HCT116 (cell line): ENCODE results near the gene C12orf43. TPM values are rescaled to one million over a fixed set of nuclear protein-coding genes. Genes with fewer than 3 reads are reported as not detected.
A peak's percentile ranks its signal among the peaks of the same experiment; 100 is the strongest.

Source experiments
- ATAC-seq: fragments of 200-7000 bp; cut with Tn5 transposase; 2 replicates; pipeline ENCODE4 v1.9.1; 2020; ENCODE audit warnings: mild to moderate bottlenecking, moderate library complexity
- BruUV-seq: library from RNA; stranded (reverse); fragments of 400-500 nt; replicated peaks from 2 replicates; lab custom pipeline; 2021; lab: Mats Ljungman, UMichigan
- CTCF ChIA-PET: fragments of 300-600 bp; sonication (Branson Sonifier 250); formaldehyde crosslinking; loops from one replicate; lab custom pipeline; 2021; ENCODE audit warnings: antibody characterized with exemption; lab: Charles Lee
- POLR2A ChIA-PET: fragments of 300-600, 350-600 bp; sonication (Branson Sonifier 250); formaldehyde crosslinking; loops from one replicate; lab custom pipeline; 2021; ENCODE audit warnings: antibody characterized with exemption; lab: Charles Lee
- RAD21 ChIA-PET, 2 experiments: fragments of 300-600 bp; sonication (Branson Sonifier 250); formaldehyde crosslinking; loops; one replicate each; lab custom pipeline; 2023; ENCODE audit warnings: low total read pairs in 2 of 2; ENCODE audit not compliant: uncharacterized antibody in 2 of 2, unreplicated experiment in 2 of 2, low non-redundant PET in 1 of 2; lab: Charles Lee
- DNase-seq: peaks from one replicate; pipeline ENCODE4 v3.0.0-alpha.2; 2010; ENCODE audit warnings: low read depth, low spot score
- H2AFZ ChIP-seq: fragments of 200-600 bp; shearing (Covaris generic), sonication (generic); 2 replicates; pipeline ENCODE4 v1.6.1; 2017; ENCODE audit warnings: low read depth, mixed run types, mixed read lengths, antibody characterized with exemption, low read length; ENCODE audit not compliant: poor library complexity, severe bottlenecking
- H3K27ac ChIP-seq: 2 replicates; pipeline ENCODE4 v1.5.1; 2012; ENCODE audit warnings: low read depth, low read length
- H3K27me3 ChIP-seq: fragments of 200-600 bp; sonication (generic); 2 replicates; pipeline ENCODE4 v1.6.1; 2016; ENCODE audit warnings: mixed run types, low read length, mixed read lengths; ENCODE audit not compliant: insufficient read depth
- H3K36me3 ChIP-seq, 2 experiments: fragments of 200-500 bp in 1 of 2; fragments of 200-600 bp in 1 of 2; sonication (Bioruptor generic) in 1 of 2; sonication (generic) in 1 of 2; 2 replicates each; pipeline versions ENCODE4 v1.5.1 to v1.6.1; 2014 to 2016; ENCODE audit warnings: low read length in 2 of 2, inconsistent platforms in 1 of 2, mixed read lengths in 1 of 2, mixed run types in 1 of 2; ENCODE audit not compliant: insufficient read depth in 2 of 2, control insufficient read depth in 1 of 2
- H3K4me1 ChIP-seq, 2 experiments: fragments of 200-600 bp in 1 of 2; sonication (generic) in 1 of 2; 2 replicates each; pipeline versions ENCODE4 v1.5.1 to v1.6.1; 2012 to 2017; ENCODE audit warnings: low read length in 2 of 2, inconsistent platforms in 1 of 2, mild to moderate bottlenecking in 1 of 2, mixed read lengths in 1 of 2, mixed run types in 1 of 2, moderate library complexity in 1 of 2; ENCODE audit not compliant: insufficient read depth in 2 of 2, control insufficient read depth in 1 of 2
- H3K4me2 ChIP-seq: fragments of 200-600 bp; sonication (generic); 2 replicates; pipeline ENCODE4 v1.6.1; 2017; ENCODE audit warnings: mixed run types, low read length, mixed read lengths
- H3K4me3 ChIP-seq, 2 experiments: fragments of 200-600 bp in 1 of 2; sonication (generic) in 1 of 2; replicated peaks in 1 of 2; 2 replicates each; pipeline ENCODE4 v1.5.1; 2011 to 2016; ENCODE audit warnings: low read length in 2 of 2, control low read depth in 1 of 2, low read depth in 1 of 2, mild to moderate bottlenecking in 1 of 2, mixed read lengths in 1 of 2, mixed run types in 1 of 2
- H3K79me2 ChIP-seq: fragments of 200-600 bp; sonication (generic); 2 replicates; pipeline ENCODE4 v1.6.1; 2017; ENCODE audit warnings: mild to moderate bottlenecking, mixed run types, low read length, moderate library complexity, mixed read lengths; ENCODE audit not compliant: insufficient read depth
- H3K9ac ChIP-seq: fragments of 200-600 bp; sonication (generic); 2 replicates; pipeline ENCODE4 v1.6.1; 2016; ENCODE audit warnings: low read length, mixed read lengths
- H3K9me2 ChIP-seq: fragments of 200-600 bp; sonication (generic), shearing (Covaris generic); 2 replicates; pipeline ENCODE4 v1.6.1; 2017; ENCODE audit warnings: mixed run types, mild to moderate bottlenecking, moderate library complexity; ENCODE audit not compliant: insufficient read depth
- H3K9me3 ChIP-seq, 2 experiments: fragments of 200-500 bp in 1 of 2; fragments of 200-600 bp in 1 of 2; sonication (Bioruptor generic) in 1 of 2; sonication (generic) in 1 of 2; 2 replicates each; pipeline ENCODE4 v1.6.1; 2014 to 2017; ENCODE audit warnings: low read length in 2 of 2, mixed read lengths in 2 of 2, inconsistent platforms in 1 of 2, low read depth in 1 of 2, mild to moderate bottlenecking in 1 of 2, mixed run types in 1 of 2, moderate library complexity in 1 of 2; ENCODE audit not compliant: control insufficient read depth in 1 of 2, insufficient read depth in 1 of 2
- H4K20me1 ChIP-seq: fragments of 200-600 bp; sonication (generic), shearing (Covaris generic); 2 replicates; pipeline ENCODE4 v1.6.1; 2017; ENCODE audit warnings: mixed run types, mild to moderate bottlenecking, moderate library complexity; ENCODE audit not compliant: insufficient read depth
- CEBPB ChIP-seq: IDR thresholded peaks from 2 replicates; pipeline ENCODE4 v1.6.1; 2012; ENCODE audit warnings: low read depth
- EZH2phosphoT487 ChIP-seq: fragments of 200-600 bp; IDR thresholded peaks from 2 replicates; pipeline ENCODE4 v1.6.1; 2018; ENCODE audit warnings: antibody characterized with exemption, borderline replicate concordance
- JUND ChIP-seq: IDR thresholded peaks from 2 replicates; pipeline ENCODE4 v1.6.1; 2012
- POLR2A ChIP-seq: IDR thresholded peaks from 2 replicates; pipeline ENCODE4 v1.7.0; 2011; ENCODE audit warnings: borderline replicate concordance; ENCODE audit not compliant: insufficient read depth, insufficient read length; ENCODE audit errors: extremely low read depth
- POLR2AphosphoS5 ChIP-seq: IDR thresholded peaks from 2 replicates; pipeline ENCODE4 v1.6.1; 2011; ENCODE audit warnings: mild to moderate bottlenecking, low read depth, low read length, moderate library complexity
- RAD21 ChIP-seq: IDR thresholded peaks from 2 replicates; pipeline ENCODE4 v1.6.1; 2012; ENCODE audit warnings: low read depth, mild to moderate bottlenecking
- SIN3A ChIP-seq: IDR thresholded peaks from 2 replicates; pipeline ENCODE4 v1.6.1; 2012; ENCODE audit warnings: low read depth
- SP1 ChIP-seq: IDR thresholded peaks from 2 replicates; pipeline ENCODE4 v1.6.1; 2012; ENCODE audit warnings: low read depth
- SRF ChIP-seq: IDR thresholded peaks from 2 replicates; pipeline ENCODE4 v1.6.1; 2012; ENCODE audit warnings: low read depth
- TCF7L2 ChIP-seq: IDR thresholded peaks from 2 replicates; pipeline ENCODE4 v1.7.0; 2011; ENCODE audit warnings: borderline replicate concordance, inconsistent platforms; ENCODE audit not compliant: insufficient read depth, insufficient read length; ENCODE audit errors: extremely low read depth
- YY1 ChIP-seq: IDR thresholded peaks from 2 replicates; pipeline ENCODE4 v1.6.1; 2011; ENCODE audit warnings: low read length, low read depth, moderate library complexity, mild to moderate bottlenecking; ENCODE audit not compliant: insufficient replicate concordance; ENCODE audit errors: extremely low read depth
- ZFX ChIP-seq: fragments of 450-650 bp; IDR thresholded peaks from 2 replicates; pipeline ENCODE4 v1.6.1; 2017
- ZNF274 ChIP-seq: fragments of 200-500 bp; sonication (Bioruptor generic); IDR thresholded peaks from 2 replicates; pipeline ENCODE4 v1.6.1; 2014; ENCODE audit warnings: mild to moderate bottlenecking, low read depth, low read length, inconsistent platforms
- intact Hi-C: fragments of 100-400 bp; cut with micrococcal nuclease; formaldehyde crosslinking; loops from 2 replicates; pipeline ENCODE4 v1.10.0; 2022
- total RNA-seq: library from RNA; stranded (reverse); gene quantifications from one replicate; pipeline ENCODE4 v1.2.1, GENCODE V29; 2021; ENCODE audit not compliant: unreplicated experiment
- TF ChIP-seq, protein P1 (sequence below), 3 experiments: fragments of 200-600 bp in 1 of 3; sonication (generic) in 1 of 3; IDR thresholded peaks in 2 of 3; conservative IDR thresholded peaks in 1 of 3; 2 replicates each; pipeline ENCODE4 v1.5.1; 2012 to 2017; ENCODE audit warnings: low read depth in 2 of 3, low read length in 2 of 3, antibody characterized with exemption in 1 of 3, borderline replicate concordance in 1 of 3, control low read depth in 1 of 3, mild to moderate bottlenecking in 1 of 3, mixed read lengths in 1 of 3, mixed run types in 1 of 3, moderate library complexity in 1 of 3; ENCODE audit not compliant: insufficient read depth in 1 of 3
- TF ChIP-seq, protein P2 (sequence below): IDR thresholded peaks from 2 replicates; pipeline ENCODE4 v1.6.1; 2011; ENCODE audit warnings: mild to moderate bottlenecking, low read length, moderate library complexity; ENCODE audit not compliant: insufficient replicate concordance; ENCODE audit errors: extremely low read depth
- TF ChIP-seq, protein P3 (sequence below): IDR thresholded peaks from 2 replicates; pipeline ENCODE4 v1.6.1; 2012; ENCODE audit warnings: low read depth

The C12orf43 gene
- total RNA-seq, 1 experiment from 2014 or later, result 16.2 TPM

DNA sequence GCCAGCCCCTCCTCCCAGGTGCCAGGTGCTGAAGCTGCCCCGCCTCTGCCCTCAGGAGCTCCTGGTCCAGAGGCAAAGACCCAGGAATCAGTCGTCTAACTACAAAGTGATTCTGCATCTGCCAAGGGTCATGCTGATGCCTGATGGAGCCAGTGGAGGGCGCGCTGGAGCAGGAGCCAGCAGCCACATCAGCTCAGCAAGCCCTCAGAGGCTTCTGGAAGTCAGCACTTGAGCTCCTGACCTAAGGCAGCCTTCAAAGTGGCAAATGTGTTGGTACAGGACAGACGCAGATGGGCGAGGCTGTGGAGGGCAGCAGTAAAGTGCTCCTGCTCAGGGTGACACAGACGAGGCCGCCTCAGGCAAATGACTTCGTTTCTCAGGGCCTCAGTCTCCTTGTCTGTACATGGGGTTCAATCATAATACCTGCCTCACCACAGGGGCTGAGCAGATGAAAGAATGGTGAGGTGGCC lies 10.9 kb downstream of the C12orf43 start:
- Histone ChIP-seq H3K36me3 (peaks cover 23% of the 10 kb centered on the region in 2 experiments; a peak in 3 of 4 replicates), H3K4me3 (no peak overlapping the region), H3K4me2 (no peak overlapping the region), H4K20me1 (no peaks in the 10 kb centered on the region), H3K4me1 (no peaks in the 10 kb centered on the region), H3K27me3 (no peaks in the 10 kb centered on the region), H3K9me3 (no peaks in the 10 kb centered on the region), H3K79me2 (no peaks in the 10 kb centered on the region), H2AFZ (no peak overlapping the region), H3K9me2 (no peaks in the 10 kb centered on the region), H3K9ac (no peak overlapping the region), H3K27ac (no peak overlapping the region)
- ATAC-seq (peak; percentile 71), DNase-seq (peak; percentile 46)
- ChIA-PET RAD21 (no interaction called here), POLR2A (no interaction called here), CTCF (interaction anchor here (0.5 to 1.6 kb wide), 12 partner anchors 8 to 424 kb away, joined by 3 to 8 read pairs (median 3); partner anchors contain the start of gene POP5)
- intact Hi-C loops, result loop anchor here (2.0 to 10.0 kb wide), 5 partner anchors 92 to 678 kb away; partner anchors contain the start of genes CABP1 and PLA2G1B
- no TSS peak for BruUV-seq
- TF ChIP-seq SIN3A (no peak), POLR2AphosphoS5 (no peak), RAD21 (peak; percentile 67), YY1 (no peak), POLR2A (no peak), CEBPB (no peak), SRF (no peak), JUND (no peak), TCF7L2 (peak; percentile 78), SP1 (no peak), ZFX (no peak), ZNF274 (no peak), EZH2phosphoT487 (no peak)
- TF ChIP-seq, protein P1, sequence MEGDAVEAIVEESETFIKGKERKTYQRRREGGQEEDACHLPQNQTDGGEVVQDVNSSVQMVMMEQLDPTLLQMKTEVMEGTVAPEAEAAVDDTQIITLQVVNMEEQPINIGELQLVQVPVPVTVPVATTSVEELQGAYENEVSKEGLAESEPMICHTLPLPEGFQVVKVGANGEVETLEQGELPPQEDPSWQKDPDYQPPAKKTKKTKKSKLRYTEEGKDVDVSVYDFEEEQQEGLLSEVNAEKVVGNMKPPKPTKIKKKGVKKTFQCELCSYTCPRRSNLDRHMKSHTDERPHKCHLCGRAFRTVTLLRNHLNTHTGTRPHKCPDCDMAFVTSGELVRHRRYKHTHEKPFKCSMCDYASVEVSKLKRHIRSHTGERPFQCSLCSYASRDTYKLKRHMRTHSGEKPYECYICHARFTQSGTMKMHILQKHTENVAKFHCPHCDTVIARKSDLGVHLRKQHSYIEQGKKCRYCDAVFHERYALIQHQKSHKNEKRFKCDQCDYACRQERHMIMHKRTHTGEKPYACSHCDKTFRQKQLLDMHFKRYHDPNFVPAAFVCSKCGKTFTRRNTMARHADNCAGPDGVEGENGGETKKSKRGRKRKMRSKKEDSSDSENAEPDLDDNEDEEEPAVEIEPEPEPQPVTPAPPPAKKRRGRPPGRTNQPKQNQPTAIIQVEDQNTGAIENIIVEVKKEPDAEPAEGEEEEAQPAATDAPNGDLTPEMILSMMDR (IDR thresholded peaks at IDR 0.05 in 2 of 3, conservative IDR thresholded peaks at IDR 0.05 in 1 of 3; ENCODE audit: borderline replicate concordance in 1 of 3, insufficient read depth in 1 of 3, low read depth in 2 of 3, low read length in 2 of 3), result peak; percentile 63 to 76 (median 74); a peak in 5 of 6 replicates
- TF ChIP-seq, protein P2, sequence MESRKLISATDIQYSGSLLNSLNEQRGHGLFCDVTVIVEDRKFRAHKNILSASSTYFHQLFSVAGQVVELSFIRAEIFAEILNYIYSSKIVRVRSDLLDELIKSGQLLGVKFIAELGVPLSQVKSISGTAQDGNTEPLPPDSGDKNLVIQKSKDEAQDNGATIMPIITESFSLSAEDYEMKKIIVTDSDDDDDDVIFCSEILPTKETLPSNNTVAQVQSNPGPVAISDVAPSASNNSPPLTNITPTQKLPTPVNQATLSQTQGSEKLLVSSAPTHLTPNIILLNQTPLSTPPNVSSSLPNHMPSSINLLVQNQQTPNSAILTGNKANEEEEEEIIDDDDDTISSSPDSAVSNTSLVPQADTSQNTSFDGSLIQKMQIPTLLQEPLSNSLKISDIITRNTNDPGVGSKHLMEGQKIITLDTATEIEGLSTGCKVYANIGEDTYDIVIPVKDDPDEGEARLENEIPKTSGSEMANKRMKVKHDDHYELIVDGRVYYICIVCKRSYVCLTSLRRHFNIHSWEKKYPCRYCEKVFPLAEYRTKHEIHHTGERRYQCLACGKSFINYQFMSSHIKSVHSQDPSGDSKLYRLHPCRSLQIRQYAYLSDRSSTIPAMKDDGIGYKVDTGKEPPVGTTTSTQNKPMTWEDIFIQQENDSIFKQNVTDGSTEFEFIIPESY, result no peak
- TF ChIP-seq, protein P3, sequence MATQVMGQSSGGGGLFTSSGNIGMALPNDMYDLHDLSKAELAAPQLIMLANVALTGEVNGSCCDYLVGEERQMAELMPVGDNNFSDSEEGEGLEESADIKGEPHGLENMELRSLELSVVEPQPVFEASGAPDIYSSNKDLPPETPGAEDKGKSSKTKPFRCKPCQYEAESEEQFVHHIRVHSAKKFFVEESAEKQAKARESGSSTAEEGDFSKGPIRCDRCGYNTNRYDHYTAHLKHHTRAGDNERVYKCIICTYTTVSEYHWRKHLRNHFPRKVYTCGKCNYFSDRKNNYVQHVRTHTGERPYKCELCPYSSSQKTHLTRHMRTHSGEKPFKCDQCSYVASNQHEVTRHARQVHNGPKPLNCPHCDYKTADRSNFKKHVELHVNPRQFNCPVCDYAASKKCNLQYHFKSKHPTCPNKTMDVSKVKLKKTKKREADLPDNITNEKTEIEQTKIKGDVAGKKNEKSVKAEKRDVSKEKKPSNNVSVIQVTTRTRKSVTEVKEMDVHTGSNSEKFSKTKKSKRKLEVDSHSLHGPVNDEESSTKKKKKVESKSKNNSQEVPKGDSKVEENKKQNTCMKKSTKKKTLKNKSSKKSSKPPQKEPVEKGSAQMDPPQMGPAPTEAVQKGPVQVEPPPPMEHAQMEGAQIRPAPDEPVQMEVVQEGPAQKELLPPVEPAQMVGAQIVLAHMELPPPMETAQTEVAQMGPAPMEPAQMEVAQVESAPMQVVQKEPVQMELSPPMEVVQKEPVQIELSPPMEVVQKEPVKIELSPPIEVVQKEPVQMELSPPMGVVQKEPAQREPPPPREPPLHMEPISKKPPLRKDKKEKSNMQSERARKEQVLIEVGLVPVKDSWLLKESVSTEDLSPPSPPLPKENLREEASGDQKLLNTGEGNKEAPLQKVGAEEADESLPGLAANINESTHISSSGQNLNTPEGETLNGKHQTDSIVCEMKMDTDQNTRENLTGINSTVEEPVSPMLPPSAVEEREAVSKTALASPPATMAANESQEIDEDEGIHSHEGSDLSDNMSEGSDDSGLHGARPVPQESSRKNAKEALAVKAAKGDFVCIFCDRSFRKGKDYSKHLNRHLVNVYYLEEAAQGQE, result no peak
